ENCODE measurements around the gene LIPN. TPM values are rescaled to one million over a fixed set of nuclear protein-coding genes. Genes with fewer than 3 reads are reported as not detected.
A peak's percentile ranks its signal among the peaks of the same experiment; 100 is the strongest.
"Not testable (repeated sequence)": the region's sequence is repeated elsewhere in the genome, so short reads cannot be mapped to it uniquely, and the experiment has no call there.

LIPN gene, protein sequence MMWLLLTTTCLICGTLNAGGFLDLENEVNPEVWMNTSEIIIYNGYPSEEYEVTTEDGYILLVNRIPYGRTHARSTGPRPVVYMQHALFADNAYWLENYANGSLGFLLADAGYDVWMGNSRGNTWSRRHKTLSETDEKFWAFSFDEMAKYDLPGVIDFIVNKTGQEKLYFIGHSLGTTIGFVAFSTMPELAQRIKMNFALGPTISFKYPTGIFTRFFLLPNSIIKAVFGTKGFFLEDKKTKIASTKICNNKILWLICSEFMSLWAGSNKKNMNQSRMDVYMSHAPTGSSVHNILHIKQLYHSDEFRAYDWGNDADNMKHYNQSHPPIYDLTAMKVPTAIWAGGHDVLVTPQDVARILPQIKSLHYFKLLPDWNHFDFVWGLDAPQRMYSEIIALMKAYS
- 0.31 TPM for polyA plus RNA-seq

DNA sequence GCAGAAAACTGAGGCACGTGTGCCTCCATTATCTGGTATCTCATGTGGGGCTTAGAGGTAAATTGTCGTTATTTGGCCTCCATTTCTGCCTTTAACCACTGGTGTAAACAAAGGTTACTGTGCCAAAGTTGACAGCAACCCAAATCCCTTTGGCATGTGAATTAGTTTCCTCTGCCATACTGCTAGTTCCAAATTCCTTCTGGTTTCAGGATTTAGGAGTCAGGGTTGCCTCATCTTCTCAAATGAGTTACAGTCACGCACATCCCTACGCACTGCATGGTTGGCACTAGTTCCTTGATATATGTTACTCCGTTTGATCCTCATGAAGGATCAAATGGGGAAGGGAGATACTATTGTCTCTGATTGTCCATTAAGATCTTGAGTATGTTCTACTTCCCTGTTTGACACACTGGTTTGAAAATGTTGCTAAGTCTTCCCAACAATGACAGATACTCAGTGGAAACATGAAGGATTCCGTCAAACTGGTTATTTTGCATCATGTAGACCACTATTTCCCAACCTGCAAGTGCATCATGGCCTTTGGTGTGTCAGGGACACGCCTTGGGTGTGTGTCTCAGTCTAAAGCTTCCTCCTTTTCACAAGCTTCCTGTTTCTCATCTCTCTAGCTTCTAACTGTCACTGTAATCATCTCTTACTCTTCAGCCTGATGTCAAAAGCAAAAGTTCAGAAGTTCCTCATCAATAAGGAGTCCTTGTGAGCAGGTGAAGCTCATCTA is at the start of gene LIPN:
Gene LIPN (plus strand): TSS at position 655 of the 736 bp plus-strand sequence. CDS start 1,386 bp downstream, outside the sequence.
- Mint-ChIP-seq H3K27ac (no peak within 1 kb of the TSS), H3K9me3 (peaks cover 0 to 3% (median 2%) of the 10 kb centered on the region in 3 donors), H3K4me1 (peaks cover 0 to 8% (median 4%) of the 10 kb centered on the region in 3 donors), H3K27me3 (peaks cover 4% of the 10 kb centered on the region), H3K4me3 (peak within 1 kb of the TSS in 2 of 4 donors; percentile 6 to 10), H3K36me3 (peaks cover 3% of the 10 kb centered on the region)

DNA sequence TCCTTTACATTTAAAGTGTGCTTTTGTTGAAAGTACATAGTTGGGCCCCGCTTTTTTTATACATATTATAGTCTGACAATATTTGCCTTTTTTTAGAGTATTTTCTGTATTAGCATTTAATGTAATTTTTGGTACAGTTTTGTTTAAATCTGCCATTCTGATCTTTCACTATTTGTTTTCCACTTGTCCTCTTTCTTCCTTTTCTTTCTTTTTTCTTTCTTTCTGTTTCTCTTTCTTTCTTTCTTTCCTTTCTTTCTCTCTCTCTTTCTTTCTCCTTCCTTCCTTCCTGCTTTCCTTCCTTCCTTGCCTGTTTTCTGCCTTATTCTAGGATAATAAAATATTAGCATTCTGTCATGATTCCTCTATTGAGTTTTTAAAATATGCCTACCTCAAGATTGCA is 44.3 kb upstream of the LIPN start:
- no peaks in the 10 kb centered on the region for H3K9me3 Mint-ChIP-seq
- no peak overlapping the region for H3K27ac Mint-ChIP-seq
- no peak overlapping the region for H3K4me3 Mint-ChIP-seq
- peaks cover 3% of the 10 kb centered on the region for H3K27me3 Mint-ChIP-seq
- H3K36me3 Mint-ChIP-seq = no peaks in the 10 kb centered on the region
- H3K4me1 Mint-ChIP-seq = no peaks in the 10 kb centered on the region

DNA sequence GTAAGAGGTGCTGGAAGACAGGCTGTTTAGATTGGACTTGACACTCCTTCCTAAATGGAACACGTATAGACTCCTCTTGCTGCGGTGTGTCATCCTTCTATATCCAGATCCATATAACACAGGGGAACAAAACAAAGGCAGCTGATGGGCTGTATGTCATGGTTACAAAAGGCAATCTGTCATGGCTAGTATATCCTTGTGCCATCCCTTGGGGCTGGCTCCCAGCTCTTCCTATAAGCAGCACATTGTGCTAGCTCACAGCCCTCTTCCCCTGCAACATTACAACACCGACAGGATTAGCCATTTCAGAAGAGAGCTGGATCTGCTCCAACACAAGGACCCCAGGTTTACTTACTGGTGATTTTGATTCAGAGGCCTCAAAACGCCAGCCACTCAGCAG is 38.4 kb upstream of the LIPN start:
- Mint-ChIP-seq H3K27me3 (peaks cover 7% of the 10 kb centered on the region), H3K9me3 (no peaks in the 10 kb centered on the region), H3K4me3 (no peak overlapping the region), H3K36me3 (peaks cover 1% of the 10 kb centered on the region), H3K4me1 (peaks cover 0 to 6% (median 6%) of the 10 kb centered on the region in 3 donors), H3K27ac (no peak overlapping the region)

DNA sequence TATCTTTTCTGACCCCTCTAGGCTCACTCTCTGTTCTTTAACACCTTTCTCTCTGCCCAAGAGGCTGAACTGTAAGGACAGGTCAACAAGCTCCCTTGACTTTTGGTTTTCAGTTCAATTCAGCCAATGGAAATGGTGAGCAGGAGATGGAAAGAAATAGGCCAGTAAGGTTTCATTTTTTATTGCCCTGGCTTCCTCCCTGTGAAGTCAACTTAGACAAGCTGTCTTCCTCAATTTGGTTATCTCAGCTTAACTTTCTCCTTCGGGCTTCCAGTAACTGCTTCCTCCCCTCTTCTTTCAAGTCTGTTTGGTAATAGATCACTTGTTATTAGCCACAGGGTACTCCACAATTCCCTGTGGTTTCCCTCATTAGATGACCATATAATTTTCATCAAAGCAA is 34.0 kb upstream of the LIPN start:
- Mint-ChIP-seq H3K27me3 (peaks cover 4% of the 10 kb centered on the region), H3K4me3 (no peak overlapping the region), H3K27ac (no peak overlapping the region), H3K9me3 (no peaks in the 10 kb centered on the region), H3K4me1 (peaks cover 0 to 6% (median 6%) of the 10 kb centered on the region in 3 donors), H3K36me3 (peaks cover 1% of the 10 kb centered on the region)

DNA sequence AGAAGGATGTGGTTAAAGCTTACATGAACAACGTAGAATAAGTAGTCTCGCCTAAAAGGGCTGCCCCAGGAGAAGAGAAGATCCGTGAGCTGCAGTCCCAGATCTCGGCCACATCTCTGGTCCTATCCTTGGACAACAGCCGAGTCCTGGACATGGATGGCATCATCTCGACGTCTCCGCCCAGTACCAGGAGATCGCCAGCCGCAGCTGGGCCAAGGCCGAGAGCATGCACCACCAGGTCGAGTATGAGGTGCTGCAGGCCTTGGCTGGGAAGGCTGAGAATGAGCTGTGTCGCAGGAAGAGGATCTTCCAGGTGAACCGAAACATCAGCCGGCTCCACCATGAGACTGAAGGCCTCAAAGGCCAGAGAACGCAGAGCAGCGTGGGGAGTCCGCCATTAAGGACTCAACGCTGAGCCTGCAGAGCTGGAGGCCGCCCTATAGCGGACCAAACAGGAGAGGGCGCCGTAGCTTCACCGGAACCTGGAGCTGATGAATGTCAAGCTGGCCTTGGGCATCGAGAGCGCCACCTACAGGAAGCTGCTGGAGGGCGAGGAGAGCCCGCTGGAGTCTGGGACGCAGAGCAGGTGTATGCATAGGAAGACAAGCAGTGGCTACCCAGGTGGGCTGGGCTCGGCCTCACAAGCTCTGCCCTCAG is 31.6 kb upstream of the LIPN start:
- H3K4me1 Mint-ChIP-seq = peaks cover 2 to 9% (median 9%) of the 10 kb centered on the region in 3 donors
- peaks cover 4% of the 10 kb centered on the region for H3K27me3 Mint-ChIP-seq
- no peaks in the 10 kb centered on the region for H3K9me3 Mint-ChIP-seq
- H3K27ac Mint-ChIP-seq = peak overlapping the region in 1 of 3 donors; percentile 45
- no peak overlapping the region for H3K4me3 Mint-ChIP-seq
- peaks cover 1% of the 10 kb centered on the region for H3K36me3 Mint-ChIP-seq

DNA sequence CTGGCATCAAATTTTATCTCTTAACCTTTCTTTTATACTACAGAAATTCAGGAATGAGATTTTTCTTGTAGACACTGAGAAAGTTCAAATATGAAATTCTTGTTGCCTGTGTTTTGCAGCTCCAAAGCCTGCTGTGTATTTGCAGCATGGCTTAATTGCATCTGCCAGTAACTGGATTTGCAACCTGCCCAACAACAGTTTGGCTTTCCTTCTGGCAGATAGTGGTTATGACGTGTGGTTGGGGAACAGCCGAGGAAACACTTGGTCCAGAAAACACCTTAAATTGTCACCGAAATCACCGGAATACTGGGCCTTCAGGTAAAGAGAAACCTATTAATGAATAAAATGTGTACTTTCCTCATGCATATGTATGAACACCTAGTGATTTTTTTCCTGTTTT is 29.0 kb upstream of the LIPN start:
- no peaks in the 10 kb centered on the region for H3K27me3 Mint-ChIP-seq
- H3K36me3 Mint-ChIP-seq = peaks cover 1% of the 10 kb centered on the region
- H3K9me3 Mint-ChIP-seq = no peaks in the 10 kb centered on the region
- peaks cover 5 to 12% (median 12%) of the 10 kb centered on the region in 3 donors for H3K4me1 Mint-ChIP-seq
- no peak overlapping the region for H3K4me3 Mint-ChIP-seq
- peak overlapping the region in 1 of 3 donors; percentile 12 for H3K27ac Mint-ChIP-seq

DNA sequence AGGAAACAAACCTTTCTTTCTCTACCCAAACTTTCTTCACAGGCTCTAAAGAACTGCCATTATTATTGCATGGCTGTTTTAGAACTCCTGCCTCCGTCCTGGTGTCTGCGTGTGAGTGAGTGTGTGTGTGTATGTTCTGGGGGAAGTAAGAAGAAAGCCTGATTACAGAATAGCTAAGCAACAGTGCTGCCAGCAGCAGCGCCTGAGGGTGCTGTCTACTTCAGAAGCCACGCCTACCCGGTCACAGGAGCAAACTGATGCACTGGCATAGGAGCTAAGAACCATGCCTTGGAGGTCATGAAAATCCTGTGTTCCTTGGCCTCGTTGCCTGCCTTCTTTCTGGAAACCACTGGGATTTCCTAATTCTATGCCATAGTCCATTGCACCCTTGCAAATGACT is 28.5 kb upstream of the LIPN start:
- no peaks in the 10 kb centered on the region for H3K9me3 Mint-ChIP-seq
- H3K36me3 Mint-ChIP-seq = no peaks in the 10 kb centered on the region
- H3K4me3 Mint-ChIP-seq = no peak overlapping the region
- H3K4me1 Mint-ChIP-seq = peaks cover 5 to 10% (median 10%) of the 10 kb centered on the region in 3 donors
- no peak overlapping the region for H3K27ac Mint-ChIP-seq
- H3K27me3 Mint-ChIP-seq = no peaks in the 10 kb centered on the region

DNA sequence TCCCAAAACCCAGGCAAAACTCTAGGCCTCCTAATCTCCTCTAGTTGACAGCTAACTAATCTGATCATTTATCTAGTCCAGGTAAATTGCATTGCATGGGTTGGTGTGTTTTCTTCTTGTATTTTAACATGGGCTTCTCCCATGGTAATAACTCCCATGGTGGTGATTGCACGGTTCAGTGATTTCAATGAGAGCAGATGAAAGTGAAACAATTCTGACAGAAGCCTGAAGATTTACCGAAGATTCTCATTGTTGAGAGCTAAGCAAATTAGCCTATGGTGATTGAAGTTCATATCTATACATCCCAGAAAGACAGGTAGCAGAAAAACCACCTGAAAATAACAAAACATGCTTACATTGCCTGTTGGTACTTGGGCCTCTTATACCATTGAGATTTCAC is 26.6 kb upstream of the LIPN start:
- peaks cover 8% of the 10 kb centered on the region for H3K27me3 Mint-ChIP-seq
- no peaks in the 10 kb centered on the region for H3K9me3 Mint-ChIP-seq
- no peaks in the 10 kb centered on the region for H3K36me3 Mint-ChIP-seq
- H3K4me3 Mint-ChIP-seq = no peak overlapping the region
- H3K4me1 Mint-ChIP-seq = peaks cover 5 to 10% (median 10%) of the 10 kb centered on the region in 3 donors
- H3K27ac Mint-ChIP-seq = no peak overlapping the region

DNA sequence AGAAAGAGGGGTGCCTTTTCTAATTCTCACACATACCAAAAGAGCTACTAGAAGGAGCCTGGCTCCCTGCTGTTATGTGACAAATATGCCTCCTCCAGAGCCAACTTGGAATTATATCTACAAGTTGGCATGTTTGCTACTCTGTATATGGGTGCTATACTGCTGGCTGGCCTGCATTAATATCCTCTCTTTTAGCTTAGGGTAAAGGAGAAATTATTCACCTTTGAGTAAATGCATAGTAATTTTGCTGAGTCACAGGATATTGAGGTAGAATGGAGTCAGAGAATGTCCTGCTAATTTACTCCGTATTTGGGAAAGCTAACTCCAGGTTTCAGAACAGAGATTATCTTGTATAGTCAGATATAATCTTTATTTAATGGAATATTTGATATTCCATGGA is 24.2 kb upstream of the LIPN start:
- Mint-ChIP-seq H3K9me3 (no peaks in the 10 kb centered on the region), H3K27me3 (peaks cover 15% of the 10 kb centered on the region), H3K4me3 (no peak overlapping the region), H3K27ac (no peak overlapping the region), H3K36me3 (peaks cover 4% of the 10 kb centered on the region), H3K4me1 (peaks cover 5 to 13% (median 10%) of the 10 kb centered on the region in 3 donors)

DNA sequence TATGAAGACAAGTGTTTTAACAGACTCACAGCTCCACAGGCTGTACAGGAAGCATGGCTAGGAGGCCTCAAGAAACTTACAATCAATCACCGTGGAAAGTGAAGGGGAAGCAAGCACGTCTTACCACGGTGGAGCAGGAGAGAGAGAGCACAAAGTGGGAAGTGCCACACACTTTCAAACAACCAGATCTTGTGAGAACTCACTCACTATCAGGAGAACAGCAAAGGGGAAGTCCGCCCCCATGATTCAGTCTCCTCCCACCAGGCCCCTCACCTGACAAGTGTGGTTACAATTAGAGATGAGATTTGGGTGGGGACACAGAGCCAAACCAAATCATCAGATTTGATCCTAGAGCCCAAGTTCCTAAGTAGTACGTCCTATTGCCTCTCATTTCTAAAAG is 17.9 kb upstream of the LIPN start:
- H3K4me3 Mint-ChIP-seq, H3K27ac Mint-ChIP-seq, H3K36me3 Mint-ChIP-seq, H3K4me1 Mint-ChIP-seq: not testable (repeated sequence)
- peaks cover 25% of the 10 kb centered on the region for H3K27me3 Mint-ChIP-seq
- H3K9me3 Mint-ChIP-seq = peaks cover 0 to 12% (median 9%) of the 10 kb centered on the region in 3 donors

DNA sequence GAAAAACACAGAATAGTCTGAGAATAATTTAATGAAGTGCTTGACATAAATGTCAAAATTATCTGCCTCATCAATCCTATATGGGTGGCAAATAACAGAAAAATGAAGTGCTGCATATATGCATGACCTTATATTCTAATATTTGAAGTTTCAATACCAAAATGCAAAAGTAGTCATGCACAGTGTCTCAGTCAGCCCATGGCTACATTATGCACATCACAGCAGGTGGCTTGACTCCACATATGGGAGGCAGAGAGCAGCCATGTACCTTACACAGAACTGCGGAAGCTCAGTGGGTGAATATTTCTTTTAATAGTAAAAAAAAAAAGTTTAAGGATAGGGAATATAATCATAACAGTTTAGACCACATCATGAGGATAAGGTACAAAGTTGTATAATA is 17.4 kb upstream of the LIPN start:
- H3K27ac Mint-ChIP-seq = no peak overlapping the region
- peaks cover 24% of the 10 kb centered on the region for H3K27me3 Mint-ChIP-seq
- peaks cover 0 to 12% (median 9%) of the 10 kb centered on the region in 3 donors for H3K9me3 Mint-ChIP-seq
- H3K4me1 Mint-ChIP-seq = peaks cover 0 to 3% (median 0%) of the 10 kb centered on the region in 3 donors
- H3K36me3 Mint-ChIP-seq = peaks cover 4% of the 10 kb centered on the region
- H3K4me3 Mint-ChIP-seq = no peak overlapping the region

DNA sequence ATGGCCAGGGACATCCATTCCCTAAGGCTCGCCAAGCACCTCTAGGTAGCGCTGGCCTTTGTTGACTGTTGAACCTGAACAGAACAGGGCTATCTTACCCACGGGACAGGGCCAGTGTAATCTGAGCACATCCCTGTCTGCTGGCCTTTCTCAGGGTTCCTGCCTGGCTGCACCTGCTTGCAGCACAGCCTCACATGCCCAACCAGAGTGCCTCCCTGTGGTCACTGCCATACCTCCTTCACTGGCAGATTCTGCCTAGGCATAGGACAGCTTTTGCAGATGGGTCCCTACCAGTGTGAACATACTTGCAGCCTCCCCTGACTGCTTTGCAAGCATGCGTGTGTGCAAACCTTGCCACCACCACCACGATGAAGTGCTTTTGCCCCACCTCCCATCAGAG is 15.8 kb upstream of the LIPN start:
- H3K4me3 Mint-ChIP-seq = no peak overlapping the region
- H3K4me1 Mint-ChIP-seq = peaks cover 0 to 1% (median 0%) of the 10 kb centered on the region in 3 donors
- H3K9me3 Mint-ChIP-seq = peaks cover 0 to 12% (median 11%) of the 10 kb centered on the region in 3 donors
- peaks cover 16% of the 10 kb centered on the region for H3K27me3 Mint-ChIP-seq
- H3K27ac Mint-ChIP-seq = no peak overlapping the region
- peaks cover 4% of the 10 kb centered on the region for H3K36me3 Mint-ChIP-seq

DNA sequence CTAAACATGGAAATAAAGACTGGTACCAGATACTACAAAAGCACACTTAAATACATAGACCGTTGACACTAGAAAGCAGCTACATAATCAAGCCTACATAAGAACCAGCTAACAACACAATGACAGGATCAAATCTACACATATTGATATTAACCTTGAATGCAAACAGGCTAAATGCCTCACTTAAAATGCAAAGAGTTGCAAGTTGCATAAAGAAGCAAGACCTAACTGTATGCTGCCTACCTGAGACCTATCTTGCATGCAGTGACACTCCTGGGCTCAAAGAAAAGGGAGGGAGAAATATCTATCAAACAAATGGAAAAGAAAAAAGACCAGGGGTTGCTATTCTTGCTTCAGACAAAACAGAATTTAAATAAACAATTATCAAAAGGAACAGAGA is 14.2 kb upstream of the LIPN start:
- no peak overlapping the region for H3K27ac Mint-ChIP-seq
- peaks cover 11% of the 10 kb centered on the region for H3K27me3 Mint-ChIP-seq
- H3K36me3 Mint-ChIP-seq = peaks cover 4% of the 10 kb centered on the region
- H3K4me1 Mint-ChIP-seq = peaks cover 0 to 1% (median 0%) of the 10 kb centered on the region in 3 donors
- peaks cover 5 to 12% (median 11%) of the 10 kb centered on the region in 3 donors for H3K9me3 Mint-ChIP-seq
- H3K4me3 Mint-ChIP-seq = no peak overlapping the region

DNA sequence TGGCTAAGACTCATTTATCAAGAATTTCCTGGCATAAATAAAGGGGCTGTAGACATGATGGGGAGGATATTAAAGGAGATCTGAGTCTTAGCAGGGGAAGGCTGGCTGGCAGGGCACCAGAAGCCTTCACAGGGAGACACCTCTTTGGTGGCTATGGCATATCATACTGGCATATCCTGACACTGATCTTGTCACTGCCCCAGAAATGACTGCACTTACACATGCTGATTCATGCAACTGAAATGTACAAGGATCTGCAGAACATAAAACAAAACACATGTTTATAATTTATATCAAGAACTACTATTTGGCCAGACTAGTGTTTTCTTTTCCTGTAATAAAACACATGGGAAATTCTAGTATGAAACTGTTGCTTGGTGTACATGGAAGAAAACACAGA is 5.5 kb upstream of the LIPN start:
- Mint-ChIP-seq H3K4me3 (no peak overlapping the region), H3K27ac (no peak overlapping the region), H3K36me3 (peaks cover 4% of the 10 kb centered on the region), H3K9me3 (peaks cover 0 to 4% (median 3%) of the 10 kb centered on the region in 3 donors), H3K27me3 (peaks cover 4% of the 10 kb centered on the region), H3K4me1 (peaks cover 0 to 1% (median 0%) of the 10 kb centered on the region in 3 donors)

DNA sequence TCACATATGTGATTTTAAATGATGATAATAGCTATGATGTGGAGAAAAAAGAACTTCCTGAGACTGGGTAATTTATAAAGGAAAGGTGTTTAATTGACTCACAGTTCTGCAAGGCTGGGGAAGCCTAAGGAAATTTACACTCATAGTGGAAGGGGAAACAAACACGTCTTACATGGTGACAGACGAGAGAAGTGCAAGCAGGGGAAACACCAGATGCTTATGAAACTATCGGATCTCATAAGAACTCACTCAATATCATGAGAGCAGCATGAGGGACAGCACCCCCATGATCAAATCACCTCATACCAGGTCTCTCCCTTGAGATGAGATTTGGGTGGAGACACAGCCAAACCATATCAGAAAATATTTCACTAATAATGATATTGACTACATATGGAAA is 4.1 kb upstream of the LIPN start:
- peaks cover 0 to 3% (median 2%) of the 10 kb centered on the region in 3 donors for H3K9me3 Mint-ChIP-seq
- no peak overlapping the region for H3K27ac Mint-ChIP-seq
- H3K4me1 Mint-ChIP-seq = peaks cover 0 to 8% (median 4%) of the 10 kb centered on the region in 3 donors
- H3K27me3 Mint-ChIP-seq = peaks cover 4% of the 10 kb centered on the region
- no peak overlapping the region for H3K4me3 Mint-ChIP-seq
- H3K36me3 Mint-ChIP-seq = peaks cover 5% of the 10 kb centered on the region
